Esophagus muscularis mucosa (tissue), 4 donors: ENCODE results near the gene SFTPD. TPM values are rescaled to one million over a fixed set of nuclear protein-coding genes. Genes with fewer than 3 reads are reported as not detected.
A peak's percentile ranks its signal among the peaks of the same experiment; 100 is the strongest.
"Not testable (repeated sequence)": the region's sequence is repeated elsewhere in the genome, so short reads cannot be mapped to it uniquely, and the experiment has no call there.

Source experiments
- DNase-seq: peaks from one replicate; pipeline ENCODE4 v3.0.0-alpha.2; 2017; ENCODE audit errors: extremely low spot score
- H3K27ac ChIP-seq, 4 donors: fragments of 200-600 bp; sonication (generic); replicated peaks in 1 of 4; 1 replicate in 3 of 4; 2 replicates in 1 of 4; pipeline ENCODE4 v1.5.1; 2016 to 2019; ENCODE audit warnings: mild to moderate bottlenecking in 1 of 4
- H3K27me3 ChIP-seq, 4 donors: fragments of 200-600 bp; sonication (generic); one replicate each; pipeline versions ENCODE4 v1.5.1 to v1.6.0; 2016 to 2019
- H3K36me3 ChIP-seq, 4 donors: fragments of 200-600 bp; sonication (generic); one replicate each; pipeline ENCODE4 v1.5.1; 2016 to 2019
- H3K4me1 ChIP-seq, 4 donors: fragments of 200-600 bp; sonication (generic); one replicate each; pipeline ENCODE4 v1.5.1; 2016 to 2019
- H3K4me3 ChIP-seq, 4 donors: fragments of 200-600 bp; sonication (generic); 1 replicate in 2 of 4; 2 replicates in 2 of 4; pipeline ENCODE4 v1.5.1; 2016 to 2019; ENCODE audit warnings: mild to moderate bottlenecking in 4 of 4, moderate library complexity in 1 of 4
- H3K9me3 ChIP-seq, 4 donors: fragments of 200-600 bp; sonication (generic); 1 replicate in 3 of 4; 2 replicates in 1 of 4; pipeline ENCODE4 v1.5.1; 2016 to 2019
- CTCF ChIP-seq, 3 experiments: fragments of 200-600 bp in 2 of 3; fragments of 450-650 bp in 1 of 3; sonication (generic) in 2 of 3; IDR thresholded peaks; one replicate each; pipeline ENCODE4 v1.5.1; 2017 to 2019; ENCODE audit warnings: antibody characterized with exemption in 3 of 3, mild to moderate bottlenecking in 2 of 3, moderate library complexity in 1 of 3
- EP300 ChIP-seq: sonication (generic); formaldehyde crosslinking; IDR thresholded peaks from one replicate; pipeline ENCODE4 v1.6.1; 2017; ENCODE audit warnings: antibody characterized with exemption
- POLR2A ChIP-seq: fragments of 450-650 bp; IDR thresholded peaks from one replicate; pipeline ENCODE4 v1.6.1; 2017; ENCODE audit warnings: antibody characterized with exemption, moderate library complexity, mild to moderate bottlenecking, low read depth
- POLR2AphosphoS5 ChIP-seq, 2 donors: sonication (generic); formaldehyde crosslinking; IDR thresholded peaks; one replicate each; pipeline ENCODE4 v1.6.1; 2017; ENCODE audit warnings: antibody characterized with exemption in 2 of 2
- WGBS: methylation state at CpG from one replicate; pipeline ENCODE4 v1.1.5; 2018; 5-methylcytosine and 5-hydroxymethylcytosine counted together
- intact Hi-C: fragments of 100-400 bp; cut with DNase I; formaldehyde crosslinking; loops from one replicate; pipeline ENCODE4 v1.15.1; 2023
- total RNA-seq, 4 donors: library from RNA; depleted of rRNA; stranded (reverse); fragments of >200 nt; gene quantifications; one replicate each; pipeline versions ENCODE4 v1.1.0 to v1.2.1, GENCODE V29; 2016

Gene SFTPD
- 1 to 10 TPM in 3 of 4 donors, under 1 TPM in 1; 0.83 to 3.0 (median 1.5) TPM for total RNA-seq

DNA sequence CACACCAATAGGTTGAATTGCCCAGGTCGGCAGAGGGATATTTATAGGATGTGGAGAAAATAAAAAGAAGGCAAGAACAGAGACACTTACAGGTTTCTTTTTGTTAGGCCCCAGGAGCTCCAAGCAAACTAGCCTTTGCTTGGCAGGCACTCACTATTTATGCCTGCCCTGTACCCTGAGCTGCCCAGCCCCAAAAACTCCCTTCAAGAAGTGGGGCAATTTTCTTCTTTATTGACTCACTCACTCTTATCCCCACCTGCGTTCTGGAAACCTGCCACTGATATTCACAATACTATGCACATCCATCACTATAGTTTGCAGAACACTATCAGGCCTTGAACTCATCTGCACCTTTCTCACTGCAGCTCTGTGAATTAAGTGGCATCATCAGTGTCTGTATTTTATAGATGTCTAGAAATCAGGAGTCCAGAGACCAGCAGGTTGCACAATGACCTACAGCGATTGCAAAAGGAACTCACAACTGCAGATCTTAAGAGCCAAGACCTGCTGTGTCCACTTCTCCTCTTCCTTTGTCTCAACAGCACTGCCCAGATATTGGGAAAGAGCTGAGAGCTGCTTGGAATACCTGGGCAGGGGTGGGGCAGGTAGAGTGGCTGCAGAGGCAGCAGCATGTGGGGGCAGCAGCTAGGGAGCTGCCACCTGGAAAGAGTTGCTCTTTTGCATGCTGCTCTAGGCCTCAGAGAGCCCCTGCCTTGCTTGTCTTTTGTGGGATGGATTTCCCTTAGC, at the start of gene SFTPD:
SFTPD (minus strand) TSS at position 130 of the 747 bp plus-strand sequence. CDS start 2,446 bp downstream, outside the sequence.
- Histone ChIP-seq H3K9me3 (peaks cover 0 to 18% (median 11%) of the 10 kb centered on the region in 4 donors), H3K4me3 (no peak within 1 kb of the TSS), H3K36me3 (no peaks in the 10 kb centered on the region), H3K27ac (no peak within 1 kb of the TSS), H3K4me1 (no peaks in the 10 kb centered on the region), H3K27me3 (peaks cover 0 to 3% (median 0%) of the 10 kb centered on the region in 4 donors)
- DNase-seq = peak; percentile 84
- WGBS = 68% methylated on average over 3 of the region's 3 CpGs
- intact Hi-C loops = no loop called here
- TF ChIP-seq POLR2AphosphoS5 (IDR thresholded peaks at IDR 0.05) (no peak), CTCF (IDR thresholded peaks at IDR 0.05) (no peak), EP300 (no peak), POLR2A (no peak)

DNA sequence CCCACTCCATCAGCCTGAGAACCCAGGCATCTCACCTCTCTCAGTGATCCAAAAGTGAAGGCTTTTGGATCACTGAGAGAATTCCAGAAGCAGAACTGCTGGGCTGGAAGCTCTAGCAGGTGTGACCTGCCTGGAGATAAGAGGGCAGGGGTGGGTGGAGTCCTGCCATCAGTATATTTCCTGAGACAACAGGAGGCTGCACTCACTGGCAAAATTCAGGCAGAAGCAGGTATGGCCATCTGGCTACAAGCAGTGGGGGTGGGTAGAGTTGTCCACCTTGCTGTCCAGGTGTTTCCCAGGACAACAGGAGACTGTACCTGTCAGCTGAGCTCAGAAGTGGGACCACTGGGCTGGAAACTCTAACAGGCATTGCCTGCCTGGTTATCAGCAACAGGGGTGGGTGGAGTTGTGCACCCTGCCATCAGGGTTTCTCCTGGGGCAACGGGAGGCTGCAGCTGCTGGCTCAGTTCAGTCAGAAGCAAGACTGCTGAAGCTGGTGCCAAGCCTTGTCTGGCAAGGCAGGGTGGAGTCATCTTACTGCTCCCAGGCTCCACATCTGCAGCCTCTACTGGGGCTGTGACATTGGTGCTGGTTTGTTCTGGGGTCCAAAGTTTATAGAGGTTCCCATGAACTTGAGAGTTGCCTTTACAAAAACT, 47.2 kb upstream of the SFTPD start:
- Histone ChIP-seq H3K27me3 (peaks cover 0 to 4% (median 0%) of the 10 kb centered on the region in 4 donors), H3K27ac (no peak overlapping the region), H3K4me1 (no peaks in the 10 kb centered on the region), H3K4me3 (no peak overlapping the region), H3K9me3 (no peaks in the 10 kb centered on the region), H3K36me3 (no peaks in the 10 kb centered on the region)
- intact Hi-C loops = no loop called here
- WGBS = no CpG with 5 or more reads among the region's 1 CpG
- no peak for DNase-seq
- TF ChIP-seq POLR2AphosphoS5 (IDR thresholded peaks at IDR 0.05) (no peak), POLR2A (no peak)

DNA sequence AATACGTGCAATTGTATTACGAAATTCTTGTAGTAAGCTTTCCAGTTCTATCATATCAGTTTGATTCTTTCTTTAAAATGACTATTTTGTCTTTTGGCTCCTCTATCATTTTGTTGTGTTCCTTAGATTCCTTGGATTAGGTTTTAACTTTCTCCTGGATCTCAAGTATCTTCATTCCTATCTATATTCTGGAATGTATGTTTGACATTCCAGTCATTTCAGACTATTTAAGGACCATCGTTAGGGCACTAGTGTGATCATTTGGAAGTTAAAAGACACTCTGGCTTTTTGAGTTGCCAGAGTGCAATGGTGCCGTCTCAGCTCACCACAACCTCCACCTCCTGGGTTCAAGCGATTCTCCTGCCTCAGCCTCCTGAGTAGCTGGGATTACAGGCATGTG, 45.7 kb upstream of the SFTPD start:
- Histone ChIP-seq H3K9me3 (peaks cover 0 to 12% (median 5%) of the 10 kb centered on the region in 4 donors), H3K4me1 (no peaks in the 10 kb centered on the region), H3K27me3 (no peaks in the 10 kb centered on the region), H3K27ac (no peak overlapping the region), H3K36me3 (no peaks in the 10 kb centered on the region), H3K4me3 (no peak overlapping the region)
- WGBS = 82% methylated on average over 5 of the region's 5 CpGs
- DNase-seq = no peak
- TF ChIP-seq POLR2AphosphoS5 (IDR thresholded peaks at IDR 0.05) = no peak
- TF ChIP-seq POLR2A = no peak
- TF ChIP-seq EP300 = no peak
- no peak for TF ChIP-seq CTCF (IDR thresholded peaks at IDR 0.05)
- intact Hi-C loops = no loop called here

DNA sequence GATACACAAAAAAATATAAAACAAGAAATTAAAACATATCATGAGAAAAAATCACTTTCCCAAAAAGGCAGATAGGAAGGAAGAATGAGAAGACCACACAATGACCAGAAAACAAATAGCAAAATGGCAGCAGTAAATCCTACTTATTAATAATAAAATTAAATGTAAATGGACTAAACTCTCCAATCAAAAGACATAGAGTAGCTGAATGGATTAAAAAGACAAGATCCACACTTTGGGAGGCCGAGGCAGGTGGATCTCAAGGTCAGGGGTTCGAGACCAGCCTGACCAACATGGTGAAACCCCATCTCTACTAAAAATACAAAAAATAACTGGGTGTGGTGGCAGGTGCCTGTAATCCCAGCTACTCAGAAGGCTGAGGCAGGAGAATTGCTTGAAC, 39.3 kb upstream of the SFTPD start:
- H3K36me3 ChIP-seq, DNase-seq, H3K27ac ChIP-seq, H3K4me3 ChIP-seq, intact Hi-C loops, H3K4me1 ChIP-seq: not testable (repeated sequence)
- peaks cover 0 to 12% (median 8%) of the 10 kb centered on the region in 4 donors for H3K9me3 ChIP-seq
- peaks cover 0 to 19% (median 0%) of the 10 kb centered on the region in 4 donors for H3K27me3 ChIP-seq
- 92% methylated on average over 2 of the region's 2 CpGs for WGBS

- H3K4me1 ChIP-seq = peaks cover 7 to 20% (median 15%) of the 10 kb centered on the region in 4 donors
- H3K36me3 ChIP-seq, H3K27ac ChIP-seq, H3K4me3 ChIP-seq, intact Hi-C loops, DNase-seq: not testable (repeated sequence)
- WGBS = 68% methylated on average over 2 of the region's 2 CpGs
- H3K9me3 ChIP-seq = peaks cover 0 to 12% (median 8%) of the 10 kb centered on the region in 4 donors
- peaks cover 0 to 21% (median 0%) of the 10 kb centered on the region in 4 donors for H3K27me3 ChIP-seq
Observed at GRCh38 chr10:79986661-79987060, 37.8 kb upstream of the SFTPD start.

GRCh38 chr10:79985481-79986072, 36.7 kb upstream of the SFTPD start:
- intact Hi-C loops = no loop called here

More at GRCh38 chr10:79985481-79986072, 36.7 kb upstream of the SFTPD start:
- TF ChIP-seq POLR2A (no peak), POLR2AphosphoS5 (IDR thresholded peaks at IDR 0.05) (no peak), CTCF (IDR thresholded peaks at IDR 0.05) (no peak), EP300 (no peak)
- Histone ChIP-seq H3K27ac (no peak overlapping the region), H3K4me3 (no peak overlapping the region), H3K27me3 (peaks cover 0 to 21% (median 0%) of the 10 kb centered on the region in 4 donors), H3K36me3 (no peaks in the 10 kb centered on the region), H3K9me3 (peaks cover 0 to 7% (median 6%) of the 10 kb centered on the region in 4 donors), H3K4me1 (peaks cover 15 to 26% (median 22%) of the 10 kb centered on the region in 4 donors)
- WGBS = 83% methylated on average over 3 of the region's 3 CpGs
- no peak for DNase-seq
